Type B pancreatic cell (in vitro differentiated cells): ENCODE data around the gene FOXM1. TPM values are rescaled to one million over a fixed set of nuclear protein-coding genes. Genes with fewer than 3 reads are reported as not detected.
A peak's percentile ranks its signal among the peaks of the same experiment; 100 is the strongest.

Source experiments
- DNase-seq: peaks from one replicate; pipeline ENCODE4 v3.0.0; 2021; ENCODE audit warnings: mixed read lengths; ENCODE audit not compliant: unreplicated experiment; ENCODE audit errors: extremely low spot score
- H3K27ac Mint-ChIP-seq: 2 replicates; pipeline ENCODE4 v1.8.0; 2021; ENCODE audit warnings: mild to moderate bottlenecking, mixed read lengths
- H3K27me3 Mint-ChIP-seq: 2 replicates; pipeline ENCODE4 v1.8.0; 2021; ENCODE audit warnings: mixed read lengths
- H3K36me3 Mint-ChIP-seq: 2 replicates; pipeline ENCODE4 v1.8.0; 2021; ENCODE audit warnings: mixed read lengths
- H3K4me1 Mint-ChIP-seq: one replicate; pipeline ENCODE4 v1.8.0; 2021; ENCODE audit warnings: mixed read lengths; ENCODE audit not compliant: unreplicated experiment
- H3K4me3 Mint-ChIP-seq: 2 replicates; pipeline ENCODE4 v1.8.0; 2021; ENCODE audit warnings: mild to moderate bottlenecking, mixed read lengths
- H3K9me3 Mint-ChIP-seq: 2 replicates; pipeline ENCODE4 v1.8.0; 2021; ENCODE audit warnings: mixed read lengths
- CTCF ChIP-seq: fragments of 200-600 bp; sonication (generic); conservative IDR thresholded peaks from 2 replicates; pipeline ENCODE4 v1.5.0; 2021; ENCODE audit warnings: antibody characterized with exemption, mild to moderate bottlenecking
- total RNA-seq: library from RNA; stranded (reverse); gene quantifications from 2 replicates; pipeline ENCODE4 v1.2.1, GENCODE V29; 2021; ENCODE audit warnings: low replicate concordance

FOXM1 gene
- total RNA-seq, 1 donor from 2014 or later, result 68.6 TPM

DNA sequence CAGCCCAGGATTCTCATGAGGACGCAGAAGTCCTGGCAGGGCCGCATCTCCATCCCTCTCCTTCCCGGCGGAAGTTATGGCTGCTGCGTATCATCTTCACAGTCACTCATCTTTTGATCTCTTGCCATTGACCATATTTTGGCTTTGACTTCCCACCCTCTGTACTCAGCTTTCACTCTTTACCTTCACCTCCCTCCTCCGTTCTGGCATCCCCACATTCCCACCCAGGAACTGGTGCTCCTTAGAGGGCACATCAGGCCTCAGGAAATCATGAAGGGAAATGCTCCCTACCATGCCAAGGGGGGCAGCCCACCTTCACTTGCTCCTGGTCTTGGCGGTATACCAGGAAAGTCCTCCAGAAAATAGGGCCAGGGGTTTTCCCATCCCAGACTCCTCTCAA, 21.4 kb downstream of the FOXM1 start:
- Mint-ChIP-seq H3K4me3 (no peak overlapping the region), H3K36me3 (peaks cover 16% of the 10 kb centered on the region), H3K27me3 (no peaks in the 10 kb centered on the region), H3K9me3 (no peaks in the 10 kb centered on the region), H3K27ac (no peak overlapping the region), H3K4me1 (peaks cover 14% of the 10 kb centered on the region)
- TF ChIP-seq CTCF, result no peak
- DNase-seq, result no peak

GRCh38 chr12:2854669-2855453, 22.1 kb downstream of the FOXM1 start:
- no peak for TF ChIP-seq CTCF
- Mint-ChIP-seq H3K36me3 (peaks cover 12% of the 10 kb centered on the region), H3K4me1 (peaks cover 16% of the 10 kb centered on the region), H3K27ac (peak overlapping the region; percentile 50), H3K4me3 (no peak overlapping the region), H3K27me3 (no peaks in the 10 kb centered on the region), H3K9me3 (no peaks in the 10 kb centered on the region)
- no peak for DNase-seq

DNA sequence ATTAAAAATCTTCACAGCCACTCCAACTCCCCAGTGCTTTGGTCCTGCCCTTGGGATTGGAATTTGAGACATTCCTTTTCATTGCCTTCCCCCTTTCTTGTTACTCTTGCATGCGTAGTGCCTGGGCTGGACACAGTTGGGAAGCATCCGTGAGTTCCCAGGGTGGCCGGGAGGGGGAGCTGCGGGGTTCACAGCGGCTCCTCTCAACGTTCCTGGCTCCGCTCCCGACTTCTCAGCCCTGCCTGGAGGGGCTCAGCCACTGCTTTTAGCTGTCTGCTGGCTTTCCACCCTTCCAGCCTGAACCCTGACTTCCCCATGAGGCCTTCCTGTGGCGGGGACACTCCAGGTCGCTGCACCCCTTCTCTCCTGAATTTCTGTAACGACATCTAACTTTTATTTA, 23.3 kb downstream of the FOXM1 start:
- peak; percentile 92 for TF ChIP-seq CTCF
- H3K4me1 Mint-ChIP-seq, result peaks cover 25% of the 10 kb centered on the region
- no peak overlapping the region for H3K4me3 Mint-ChIP-seq
- H3K27me3 Mint-ChIP-seq, result no peaks in the 10 kb centered on the region
- no peaks in the 10 kb centered on the region for H3K9me3 Mint-ChIP-seq
- H3K27ac Mint-ChIP-seq, result peak overlapping the region; percentile 12
- H3K36me3 Mint-ChIP-seq, result peaks cover 5% of the 10 kb centered on the region
- DNase-seq, result peak; percentile 86

DNA sequence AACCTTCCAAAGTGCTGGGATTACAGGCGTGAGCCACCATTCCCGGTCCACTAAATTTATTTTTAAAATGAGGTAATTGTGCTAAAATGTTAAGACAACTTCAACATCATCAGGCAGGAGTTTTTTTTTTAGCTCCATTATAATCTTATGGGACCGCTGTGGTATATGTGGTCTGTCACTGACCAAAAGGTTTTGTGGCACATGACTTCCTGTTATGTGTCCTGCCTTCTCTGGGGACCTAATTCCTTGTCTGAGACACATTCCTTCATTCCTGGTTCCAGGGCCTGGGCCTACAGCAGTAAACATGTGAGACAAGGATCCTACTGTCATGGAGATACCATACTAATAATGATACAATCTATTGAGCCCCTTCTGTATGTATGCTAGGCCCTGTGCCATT, 25.0 kb downstream of the FOXM1 start:
- Mint-ChIP-seq H3K27me3 (no peaks in the 10 kb centered on the region), H3K27ac (no peak overlapping the region), H3K4me1 (peaks cover 26% of the 10 kb centered on the region), H3K36me3 (peaks cover 11% of the 10 kb centered on the region), H3K4me3 (no peak overlapping the region), H3K9me3 (no peaks in the 10 kb centered on the region)
- no peak for DNase-seq
- no peak for TF ChIP-seq CTCF

- DNase-seq, result no peak
- Mint-ChIP-seq H3K4me1 (peaks cover 32% of the 10 kb centered on the region), H3K27ac (no peak overlapping the region), H3K9me3 (no peaks in the 10 kb centered on the region), H3K27me3 (no peaks in the 10 kb centered on the region), H3K4me3 (no peak overlapping the region), H3K36me3 (peaks cover 15% of the 10 kb centered on the region)
- TF ChIP-seq CTCF, result no peak
These were observed 31.7 kb downstream of the FOXM1 start for GRCh38 chr12:2845280-2845679.
